ENCODE measurements around the gene HOXC9.

Gene HOXC9

GRCh38 chr12:54008260-54008552 is 8.2 kb downstream of the HOXC9 start:
- TF ChIP-seq, protein P1, sequence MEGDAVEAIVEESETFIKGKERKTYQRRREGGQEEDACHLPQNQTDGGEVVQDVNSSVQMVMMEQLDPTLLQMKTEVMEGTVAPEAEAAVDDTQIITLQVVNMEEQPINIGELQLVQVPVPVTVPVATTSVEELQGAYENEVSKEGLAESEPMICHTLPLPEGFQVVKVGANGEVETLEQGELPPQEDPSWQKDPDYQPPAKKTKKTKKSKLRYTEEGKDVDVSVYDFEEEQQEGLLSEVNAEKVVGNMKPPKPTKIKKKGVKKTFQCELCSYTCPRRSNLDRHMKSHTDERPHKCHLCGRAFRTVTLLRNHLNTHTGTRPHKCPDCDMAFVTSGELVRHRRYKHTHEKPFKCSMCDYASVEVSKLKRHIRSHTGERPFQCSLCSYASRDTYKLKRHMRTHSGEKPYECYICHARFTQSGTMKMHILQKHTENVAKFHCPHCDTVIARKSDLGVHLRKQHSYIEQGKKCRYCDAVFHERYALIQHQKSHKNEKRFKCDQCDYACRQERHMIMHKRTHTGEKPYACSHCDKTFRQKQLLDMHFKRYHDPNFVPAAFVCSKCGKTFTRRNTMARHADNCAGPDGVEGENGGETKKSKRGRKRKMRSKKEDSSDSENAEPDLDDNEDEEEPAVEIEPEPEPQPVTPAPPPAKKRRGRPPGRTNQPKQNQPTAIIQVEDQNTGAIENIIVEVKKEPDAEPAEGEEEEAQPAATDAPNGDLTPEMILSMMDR (IDR thresholded peaks at IDR 0.05; ENCODE audit: insufficient read depth, low read length), result no peak
- no peak for TF ChIP-seq SPI1 (IDR thresholded peaks at IDR 0.05; ENCODE audit: borderline replicate concordance, low read depth)
- no peak for TF ChIP-seq POLR2AphosphoS5 (IDR thresholded peaks at IDR 0.05; ENCODE audit: low read depth)
- TF ChIP-seq GABPA (IDR thresholded peaks at IDR 0.05; ENCODE audit: low read depth), result no peak
- TF ChIP-seq REST (IDR thresholded peaks at IDR 0.05; ENCODE audit: insufficient replicate concordance, low read depth), result no peak
- Histone ChIP-seq H3K27me3 (ENCODE audit: insufficient read depth, poor library complexity, severe bottlenecking) (peaks cover 84% of the 10 kb centered on the region), H3K4me3 (replicated peaks; ENCODE audit: insufficient read depth, low read length) (no peak overlapping the region), H3K27ac (replicated peaks) (no peak overlapping the region)
- DNase-seq (ENCODE audit: low read depth in 1 of 2, low spot score in 1 of 2), result no peak

- peaks cover 86% of the 10 kb centered on the region for H3K27me3 ChIP-seq (ENCODE audit: insufficient read depth, poor library complexity, severe bottlenecking)
- no peak for DNase-seq (ENCODE audit: low read depth in 1 of 2, low spot score in 1 of 2)
- no peak overlapping the region for H3K27ac ChIP-seq (replicated peaks)
- no peak for TF ChIP-seq GABPA (IDR thresholded peaks at IDR 0.05; ENCODE audit: low read depth)
- no peak for TF ChIP-seq SPI1 (IDR thresholded peaks at IDR 0.05; ENCODE audit: borderline replicate concordance, low read depth)
- no peak for TF ChIP-seq REST (IDR thresholded peaks at IDR 0.05; ENCODE audit: insufficient replicate concordance, low read depth)
- TF ChIP-seq, protein P1 (IDR thresholded peaks at IDR 0.05; ENCODE audit: insufficient read depth, low read length), result no peak
- no peak for TF ChIP-seq POLR2AphosphoS5 (IDR thresholded peaks at IDR 0.05; ENCODE audit: low read depth)
- no peak overlapping the region for H3K4me3 ChIP-seq (replicated peaks; ENCODE audit: insufficient read depth, low read length)
These were observed 9.5 kb downstream of the HOXC9 start for GRCh38 chr12:54009171-54010052.

DNA sequence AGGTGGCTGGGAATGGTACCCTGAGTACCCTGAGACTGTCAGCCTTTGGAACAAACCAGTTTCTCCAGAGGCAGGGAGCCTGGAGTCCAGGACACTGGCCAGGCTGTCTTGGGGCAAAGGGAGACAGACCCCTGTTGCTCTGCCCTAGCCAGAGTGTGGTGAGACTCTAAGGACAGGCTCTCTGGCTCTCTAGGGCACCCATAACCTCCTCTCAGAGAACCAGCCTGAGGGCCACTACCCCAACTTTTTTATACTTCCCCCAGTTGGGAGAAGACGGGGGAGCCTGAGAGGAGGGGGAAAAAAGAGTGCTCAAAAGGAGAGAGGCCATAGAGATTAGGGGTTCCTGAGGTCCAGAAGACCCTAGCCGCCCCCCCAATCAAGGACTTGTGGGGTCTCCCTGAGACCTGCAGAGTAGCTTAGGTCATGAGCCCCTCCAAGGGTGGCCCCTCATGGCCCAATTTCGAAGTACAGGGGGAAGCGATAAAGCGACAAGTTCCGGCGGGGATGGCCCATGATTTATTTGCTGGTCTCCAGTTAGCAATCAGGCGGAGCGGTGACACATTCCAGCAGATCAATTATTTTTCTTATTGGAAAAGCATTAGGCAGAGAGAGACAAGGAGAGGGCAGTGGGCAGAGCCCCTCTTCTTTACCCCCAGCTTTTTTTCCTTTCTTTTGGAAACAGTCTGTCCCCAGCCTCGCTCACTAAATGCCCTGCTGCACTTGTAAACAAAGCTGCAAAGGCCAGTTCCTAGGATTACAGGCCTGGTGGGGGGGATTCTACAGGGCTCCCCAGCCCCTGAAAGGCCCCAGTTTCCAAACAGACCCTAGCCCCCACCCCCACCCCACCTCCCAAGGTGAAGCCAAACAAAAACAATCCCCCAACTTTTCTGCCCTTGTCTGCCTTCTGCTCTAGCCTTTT is 10.4 kb downstream of the HOXC9 start:
- Histone ChIP-seq H3K4me3 (replicated peaks; ENCODE audit: insufficient read depth, low read length) (no peak overlapping the region), H3K27ac (replicated peaks) (no peak overlapping the region), H3K27me3 (ENCODE audit: insufficient read depth, poor library complexity, severe bottlenecking) (peaks cover 86% of the 10 kb centered on the region)
- TF ChIP-seq, protein P1 (IDR thresholded peaks at IDR 0.05; ENCODE audit: insufficient read depth, low read length), result no peak
- no peak for TF ChIP-seq REST (IDR thresholded peaks at IDR 0.05; ENCODE audit: insufficient replicate concordance, low read depth)
- no peak for TF ChIP-seq POLR2AphosphoS5 (IDR thresholded peaks at IDR 0.05; ENCODE audit: low read depth)
- no peak for DNase-seq (ENCODE audit: low read depth in 1 of 2, low spot score in 1 of 2)
